AG09309 (cell line): ENCODE data around the gene ADO.

Experiments
- DNase-seq: peaks from one replicate; pipeline ENCODE4 v3.0.0-alpha.2; 2010; ENCODE audit warnings: low read depth
- H3K4me3 ChIP-seq: 2 replicates; pipeline ENCODE4 v1.5.1; 2011; ENCODE audit warnings: mild to moderate bottlenecking, low read depth, low read length, moderate library complexity; ENCODE audit not compliant: control insufficient read depth
- TF ChIP-seq, protein P1 (sequence below): IDR thresholded peaks from 2 replicates; pipeline ENCODE4 v1.5.1; 2011; ENCODE audit warnings: mild to moderate bottlenecking, low read depth, low read length, inconsistent platforms; ENCODE audit not compliant: insufficient read depth, control insufficient read depth; ENCODE audit errors: missing control alignments

The ADO gene

DNA sequence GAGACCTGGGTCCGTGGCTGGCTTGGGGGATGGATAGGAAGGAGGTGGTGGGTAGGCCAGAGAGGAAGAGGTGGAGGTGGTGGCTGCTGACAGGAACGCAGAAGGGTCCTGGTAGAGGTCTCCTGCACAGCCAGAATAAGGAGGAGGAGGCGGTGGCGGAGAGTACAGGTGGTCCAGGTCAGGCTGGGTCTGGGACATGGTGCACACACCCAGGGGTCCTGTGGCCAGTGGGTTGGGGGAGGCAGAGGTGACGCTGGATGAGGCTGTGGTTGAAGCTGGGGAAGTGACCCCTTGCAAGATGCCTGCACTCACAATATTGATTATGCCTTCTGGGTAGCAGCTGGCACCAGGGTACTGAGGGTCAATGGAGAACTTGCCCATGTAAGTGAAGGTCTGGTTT is 9.5 kb downstream of the ADO start:
- TF ChIP-seq, protein P1, sequence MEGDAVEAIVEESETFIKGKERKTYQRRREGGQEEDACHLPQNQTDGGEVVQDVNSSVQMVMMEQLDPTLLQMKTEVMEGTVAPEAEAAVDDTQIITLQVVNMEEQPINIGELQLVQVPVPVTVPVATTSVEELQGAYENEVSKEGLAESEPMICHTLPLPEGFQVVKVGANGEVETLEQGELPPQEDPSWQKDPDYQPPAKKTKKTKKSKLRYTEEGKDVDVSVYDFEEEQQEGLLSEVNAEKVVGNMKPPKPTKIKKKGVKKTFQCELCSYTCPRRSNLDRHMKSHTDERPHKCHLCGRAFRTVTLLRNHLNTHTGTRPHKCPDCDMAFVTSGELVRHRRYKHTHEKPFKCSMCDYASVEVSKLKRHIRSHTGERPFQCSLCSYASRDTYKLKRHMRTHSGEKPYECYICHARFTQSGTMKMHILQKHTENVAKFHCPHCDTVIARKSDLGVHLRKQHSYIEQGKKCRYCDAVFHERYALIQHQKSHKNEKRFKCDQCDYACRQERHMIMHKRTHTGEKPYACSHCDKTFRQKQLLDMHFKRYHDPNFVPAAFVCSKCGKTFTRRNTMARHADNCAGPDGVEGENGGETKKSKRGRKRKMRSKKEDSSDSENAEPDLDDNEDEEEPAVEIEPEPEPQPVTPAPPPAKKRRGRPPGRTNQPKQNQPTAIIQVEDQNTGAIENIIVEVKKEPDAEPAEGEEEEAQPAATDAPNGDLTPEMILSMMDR = no peak
- no peak for DNase-seq
- no peak overlapping the region for H3K4me3 ChIP-seq

DNA sequence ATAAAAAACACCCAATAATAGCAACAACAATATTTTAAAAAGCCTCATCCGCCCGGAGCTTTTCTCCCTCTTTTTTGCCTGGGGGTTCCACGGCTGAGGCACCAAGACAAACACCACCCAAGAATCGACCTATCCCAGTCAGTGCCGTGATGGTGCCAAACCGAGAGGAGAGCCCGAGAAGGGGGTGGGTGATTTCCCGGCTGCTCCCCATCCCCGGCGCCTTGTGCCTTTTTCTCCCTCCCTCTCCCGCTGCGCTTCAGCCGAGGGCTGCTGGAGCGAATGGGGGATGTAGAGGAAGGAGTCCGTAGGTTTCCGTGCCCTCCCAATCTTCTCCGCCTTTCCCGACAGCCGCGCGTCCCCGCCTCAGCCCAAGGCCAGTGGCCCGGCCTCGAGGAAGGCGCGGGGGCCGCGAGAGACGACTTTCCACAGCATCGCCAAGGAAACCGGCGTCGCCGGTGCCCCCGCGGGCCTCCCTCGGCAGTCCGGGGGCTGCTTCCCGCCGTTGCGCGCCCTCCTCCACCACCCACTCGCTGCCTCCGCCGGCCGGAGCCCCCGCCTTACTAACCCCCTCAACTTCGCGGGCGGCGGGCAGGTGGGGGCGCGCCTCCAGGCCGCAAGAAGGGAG is 10.3 kb downstream of the ADO start:
- peak overlapping the region; percentile 73 for H3K4me3 ChIP-seq
- TF ChIP-seq, protein P1 = no peak
- no peak for DNase-seq

DNA sequence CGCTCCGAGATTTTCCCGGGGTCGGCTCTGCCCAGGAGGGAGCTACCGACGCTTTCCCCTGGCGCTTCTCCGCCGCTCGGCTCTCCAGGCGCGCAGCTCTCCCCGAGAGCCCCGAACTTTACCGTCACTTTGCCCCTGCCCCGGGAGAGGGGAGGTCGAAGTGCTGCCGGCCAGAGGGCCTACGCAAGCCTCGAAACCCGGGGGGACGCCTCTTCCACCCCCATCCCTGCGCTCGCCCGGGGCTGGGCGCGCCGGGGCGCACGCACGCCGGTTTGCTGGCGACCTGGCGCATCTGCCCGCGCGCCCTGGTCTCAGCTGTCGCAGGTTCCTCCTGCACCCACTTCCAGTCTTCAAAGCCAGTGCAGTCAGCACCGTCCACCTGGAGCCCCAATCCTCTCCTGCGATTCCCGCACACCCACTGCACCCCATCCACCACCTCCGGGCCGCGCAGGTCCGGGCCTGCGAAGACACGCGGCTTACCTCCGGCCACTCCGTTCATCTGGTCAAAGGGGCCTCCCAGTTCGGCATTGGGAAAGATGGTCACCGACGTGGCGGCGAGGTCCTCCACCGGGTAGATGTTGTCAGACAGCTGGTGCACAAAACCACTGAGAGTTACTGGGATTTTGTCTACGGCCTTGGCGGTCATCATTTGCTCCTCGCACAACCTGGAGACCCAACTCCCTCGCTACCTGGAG is 11.0 kb downstream of the ADO start:
- TF ChIP-seq, protein P1 = no peak
- DNase-seq = no peak
- peak overlapping the region; percentile 73 for H3K4me3 ChIP-seq

DNA sequence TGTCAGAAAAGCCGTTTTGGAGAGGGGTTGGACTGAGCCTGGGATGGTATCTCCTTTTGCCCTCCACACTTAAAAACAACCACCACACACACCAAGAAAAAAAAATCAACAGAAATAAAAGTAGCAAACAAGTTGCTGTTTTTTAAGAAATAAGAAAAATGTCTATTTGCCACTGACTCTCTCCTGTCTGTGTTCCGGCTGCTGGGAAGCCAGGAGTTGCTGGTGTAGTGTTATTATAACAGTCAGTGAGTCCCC is 11.5 kb downstream of the ADO start:
- H3K4me3 ChIP-seq = peak overlapping the region; percentile 73
- DNase-seq = no peak
- TF ChIP-seq, protein P1 = no peak

DNA sequence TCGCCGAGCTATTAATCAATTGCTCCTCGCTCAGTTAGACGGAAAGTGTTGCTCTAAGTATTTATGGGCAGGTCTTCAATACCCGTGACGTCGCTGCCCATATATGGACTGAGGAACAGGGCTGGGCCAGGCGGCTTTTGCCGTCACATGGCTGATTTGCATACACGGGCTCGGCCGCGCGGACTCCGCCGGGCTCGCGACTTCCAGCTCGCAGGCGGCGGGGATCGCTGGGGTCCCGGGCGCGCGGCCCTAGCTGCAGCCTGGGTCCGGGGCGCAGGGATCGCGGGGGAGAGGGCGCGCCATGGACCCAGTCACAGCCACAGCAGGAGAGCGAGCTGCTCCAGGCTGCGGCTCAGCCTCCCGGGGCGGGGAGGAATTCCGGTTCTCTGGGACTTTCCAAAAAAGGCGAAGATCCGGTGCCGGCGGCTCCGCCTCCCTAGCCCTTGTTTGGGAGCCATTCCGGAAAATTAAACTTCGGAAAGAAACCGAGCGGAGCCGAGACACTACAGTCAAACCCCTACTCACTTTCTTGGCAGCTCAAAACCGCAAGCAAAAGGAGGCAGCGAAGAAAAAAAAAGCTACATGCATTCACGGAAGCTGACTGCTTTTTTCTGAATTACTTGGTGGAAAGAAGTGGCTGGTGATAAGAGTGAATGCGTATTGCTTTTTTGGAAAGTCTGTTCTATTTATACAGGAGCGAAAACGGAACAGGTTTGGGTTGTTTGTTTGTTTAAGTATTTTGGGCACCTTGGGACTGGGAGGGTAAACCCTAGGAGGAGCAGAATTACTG is 12.0 kb downstream of the ADO start, which contains the start of gene EGR2:
Gene EGR2, minus strand, starts transcription at position 36 of the 790 bp plus-strand sequence. CDS start 337 bp downstream, outside the sequence.
- peak within 1 kb of the TSS; percentile 73 for H3K4me3 ChIP-seq
- TF ChIP-seq, protein P1 = no peak
- DNase-seq = peak; percentile 79

DNA sequence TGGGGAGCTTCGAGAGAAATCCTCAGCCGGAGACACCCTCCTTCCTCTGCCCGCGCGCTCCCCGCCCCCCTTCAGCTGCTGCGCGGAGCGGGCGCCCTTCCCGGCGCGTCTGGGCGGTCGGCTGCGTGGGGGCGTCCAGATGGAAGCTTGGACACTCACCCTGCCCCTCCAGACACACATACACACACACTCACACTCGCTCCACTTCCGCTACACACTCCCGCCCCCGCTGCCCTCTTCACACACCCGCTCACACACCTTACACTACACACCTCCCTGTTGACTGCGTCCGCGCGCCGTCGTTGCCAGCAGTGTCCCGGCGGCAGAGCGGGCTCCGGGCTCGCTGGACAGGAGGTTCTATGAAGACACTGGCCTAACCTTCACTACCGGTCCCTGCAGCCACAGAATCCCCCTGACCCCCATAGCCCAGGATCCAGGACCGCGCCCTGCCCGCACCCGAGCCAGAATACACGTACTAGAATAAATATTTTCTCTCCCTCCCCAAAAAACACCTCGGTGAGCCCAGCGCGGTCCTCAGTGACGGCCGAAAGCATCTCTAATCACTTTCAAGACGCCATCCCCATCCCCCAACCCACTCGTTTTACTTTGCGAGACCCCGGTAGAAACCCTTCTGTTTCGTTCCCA is 12.7 kb downstream of the ADO start:
- no peak for DNase-seq
- TF ChIP-seq, protein P1 = no peak
- H3K4me3 ChIP-seq = peak overlapping the region; percentile 73
